GM18951 (cell line): Measurements from ENCODE around the gene CA9.

Experiments
- POLR2A ChIP-seq: IDR thresholded peaks from 4 replicates; pipeline ENCODE4 v1.6.1; 2011; ENCODE audit warnings: mild to moderate bottlenecking; ENCODE audit not compliant: insufficient read length, insufficient read depth; ENCODE audit errors: extremely low read depth
- in situ Hi-C: fragments of 300-500 bp; cut with MboI; formaldehyde crosslinking; loops from one replicate; pipeline ENCODE4 v1.12.0; 2022; ENCODE audit warnings: low sequenced_read_pairs, mixed read lengths, inconsistent platforms; ENCODE audit not compliant: unreplicated experiment

The CA9 gene

GRCh38 chr9:35697486-35697885 lies 23.8 kb downstream of the CA9 start:
- no peak for TF ChIP-seq POLR2A
- in situ Hi-C loops, result no loop called here

- in situ Hi-C loops, result no loop called here
- no peak for TF ChIP-seq POLR2A
These were observed 24.5 kb downstream of the CA9 start for GRCh38 chr9:35698231-35698630.

GRCh38 chr9:35700031-35700430 lies 26.3 kb downstream of the CA9 start:
- TF ChIP-seq POLR2A, result no peak
- in situ Hi-C loops, result no loop called here

GRCh38 chr9:35700942-35701341 lies 27.2 kb downstream of the CA9 start:
- no peak for TF ChIP-seq POLR2A
- in situ Hi-C loops, result no loop called here

- no peak for TF ChIP-seq POLR2A
- in situ Hi-C loops, result no loop called here
These were observed 29.0 kb downstream of the CA9 start for GRCh38 chr9:35702696-35703095.

GRCh38 chr9:35703906-35704672 lies 30.4 kb downstream of the CA9 start:
- in situ Hi-C loops, result no loop called here
- no peak for TF ChIP-seq POLR2A

- no peak for TF ChIP-seq POLR2A
- in situ Hi-C loops, result no loop called here
These were observed 31.6 kb downstream of the CA9 start for GRCh38 chr9:35705372-35705771.

- in situ Hi-C loops, result no loop called here
- TF ChIP-seq POLR2A, result no peak
These were observed 32.2 kb downstream of the CA9 start for GRCh38 chr9:35705836-35706430.

- in situ Hi-C loops, result no loop called here
- TF ChIP-seq POLR2A, result no peak
These were observed 33.2 kb downstream of the CA9 start for GRCh38 chr9:35706951-35707350.

- in situ Hi-C loops, result no loop called here
These were observed 34.4 kb downstream of the CA9 start for GRCh38 chr9:35708146-35708545.

GRCh38 chr9:35710818-35711500 lies 37.2 kb downstream of the CA9 start:
- in situ Hi-C loops, result no loop called here
- no peak for TF ChIP-seq POLR2A

More at GRCh38 chr9:35708146-35708545, 34.4 kb downstream of the CA9 start:
- TF ChIP-seq POLR2A, result no peak

GRCh38 chr9:35711501-35712428 lies 38.0 kb downstream of the CA9 start:
- no peak for TF ChIP-seq POLR2A
- in situ Hi-C loops, result no loop called here

GRCh38 chr9:35712762-35713400 lies 39.2 kb downstream of the CA9 start:
- TF ChIP-seq POLR2A, result no peak
- in situ Hi-C loops, result no loop called here

- no peak for TF ChIP-seq POLR2A
- in situ Hi-C loops, result no loop called here
These were observed 39.9 kb downstream of the CA9 start for GRCh38 chr9:35713578-35713977.
